GM23338 (cell line): ENCODE results near the gene BICC1.

Source experiments
- EZH2 ChIP-seq: fragments of 200-600 bp; sonication (generic); IDR thresholded peaks from one replicate; pipeline ENCODE4 v1.8.0; 2017; ENCODE audit warnings: antibody characterized with exemption, mild to moderate bottlenecking, low read depth; ENCODE audit not compliant: unreplicated experiment
- TF ChIP-seq, protein P1 (sequence below), 2 experiments: fragments of 200-600 bp in 1 of 2; sonication (generic) in 1 of 2; conservative IDR thresholded peaks; 2 replicates each; pipeline versions ENCODE4 v1.5.1 to v1.6.1; 2016 to 2017; ENCODE audit warnings: antibody characterized with exemption in 2 of 2, low read depth in 2 of 2, mild to moderate bottlenecking in 2 of 2, moderate library complexity in 1 of 2

DNA sequence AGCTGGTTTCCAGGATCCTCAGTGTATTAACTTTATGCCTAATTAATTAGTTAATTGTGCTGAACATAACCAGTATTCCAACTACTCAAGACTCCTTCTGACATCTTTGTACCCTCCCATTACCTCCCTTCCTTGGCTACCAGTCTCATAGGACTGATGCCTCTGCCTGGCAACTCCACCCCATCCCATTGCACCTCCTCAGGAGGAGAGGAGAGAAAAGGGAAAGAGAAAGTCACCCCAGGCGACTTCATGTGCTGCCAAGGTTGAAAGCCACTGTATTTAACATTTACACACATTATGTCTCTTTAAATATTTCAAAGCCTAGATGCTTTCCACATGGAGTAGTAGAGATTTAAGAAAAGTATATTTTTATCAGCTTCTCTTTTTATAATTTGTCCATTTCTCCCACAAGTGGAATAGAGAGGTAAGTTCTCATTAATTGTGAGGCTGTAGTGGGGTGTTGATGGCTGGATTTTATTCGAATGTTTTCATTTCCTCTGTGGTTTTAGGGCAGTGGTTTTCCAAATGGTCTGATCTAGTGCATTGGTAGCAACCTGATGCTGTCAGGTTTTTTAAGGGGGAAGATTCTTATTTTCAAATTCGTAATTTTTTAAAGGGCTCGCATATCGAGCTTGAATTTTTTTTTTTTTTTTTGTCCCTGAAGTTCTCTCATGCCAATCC, 148.0 kb downstream of the BICC1 start:
- TF ChIP-seq, protein P1, sequence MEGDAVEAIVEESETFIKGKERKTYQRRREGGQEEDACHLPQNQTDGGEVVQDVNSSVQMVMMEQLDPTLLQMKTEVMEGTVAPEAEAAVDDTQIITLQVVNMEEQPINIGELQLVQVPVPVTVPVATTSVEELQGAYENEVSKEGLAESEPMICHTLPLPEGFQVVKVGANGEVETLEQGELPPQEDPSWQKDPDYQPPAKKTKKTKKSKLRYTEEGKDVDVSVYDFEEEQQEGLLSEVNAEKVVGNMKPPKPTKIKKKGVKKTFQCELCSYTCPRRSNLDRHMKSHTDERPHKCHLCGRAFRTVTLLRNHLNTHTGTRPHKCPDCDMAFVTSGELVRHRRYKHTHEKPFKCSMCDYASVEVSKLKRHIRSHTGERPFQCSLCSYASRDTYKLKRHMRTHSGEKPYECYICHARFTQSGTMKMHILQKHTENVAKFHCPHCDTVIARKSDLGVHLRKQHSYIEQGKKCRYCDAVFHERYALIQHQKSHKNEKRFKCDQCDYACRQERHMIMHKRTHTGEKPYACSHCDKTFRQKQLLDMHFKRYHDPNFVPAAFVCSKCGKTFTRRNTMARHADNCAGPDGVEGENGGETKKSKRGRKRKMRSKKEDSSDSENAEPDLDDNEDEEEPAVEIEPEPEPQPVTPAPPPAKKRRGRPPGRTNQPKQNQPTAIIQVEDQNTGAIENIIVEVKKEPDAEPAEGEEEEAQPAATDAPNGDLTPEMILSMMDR (conservative IDR thresholded peaks at IDR 0.05; ENCODE audit: low read depth in 2 of 2), result no peak
- TF ChIP-seq EZH2, result no peak
